KMS-11 (cell line): ENCODE measurements around the gene CRYGB.

Source experiments
- H2AFZ ChIP-seq: fragments of 200-600 bp; sonication (generic); 2 replicates; pipeline ENCODE4 v1.6.1; 2016; ENCODE audit warnings: antibody characterized with exemption, mixed run types, low read depth
- H3K27ac ChIP-seq: fragments of 200-600 bp; sonication (generic); 2 replicates; pipeline ENCODE4 v1.6.1; 2016; ENCODE audit warnings: mild to moderate bottlenecking, mixed run types
- H3K27me3 ChIP-seq: fragments of 200-600 bp; sonication (generic); 2 replicates; pipeline ENCODE4 v1.6.1; 2017; ENCODE audit warnings: mild to moderate bottlenecking, low read depth, mixed run types, moderate library complexity; ENCODE audit not compliant: insufficient read depth
- H3K36me3 ChIP-seq: fragments of 200-600 bp; sonication (generic); 2 replicates; pipeline ENCODE4 v1.6.1; 2017; ENCODE audit warnings: mild to moderate bottlenecking, mixed run types; ENCODE audit not compliant: insufficient read depth
- H3K4me1 ChIP-seq: fragments of 200-600 bp; sonication (generic); 2 replicates; pipeline ENCODE4 v1.6.1; 2016; ENCODE audit warnings: mild to moderate bottlenecking, low read depth, mixed run types; ENCODE audit not compliant: poor library complexity, severe bottlenecking
- H3K4me2 ChIP-seq: fragments of 200-600 bp; sonication (generic); 2 replicates; pipeline ENCODE4 v1.7.0; 2016; ENCODE audit warnings: mild to moderate bottlenecking, mixed run types
- H3K4me3 ChIP-seq: fragments of 200-600 bp; sonication (generic); IDR thresholded peaks from 2 replicates; pipeline ENCODE4 v1.6.1; 2017; ENCODE audit warnings: low read depth, low read length, mixed read lengths; ENCODE audit not compliant: insufficient read depth
- H3K79me2 ChIP-seq: fragments of 200-600 bp; sonication (generic); 2 replicates; pipeline ENCODE4 v1.6.1; 2016; ENCODE audit warnings: low read depth, mixed run types; ENCODE audit not compliant: insufficient read depth
- H3K9ac ChIP-seq: fragments of 200-600 bp; sonication (generic); 2 replicates; pipeline ENCODE4 v1.6.1; 2016; ENCODE audit warnings: mild to moderate bottlenecking, mixed run types
- H4K20me1 ChIP-seq: fragments of 200-600 bp; sonication (generic); 2 replicates; pipeline ENCODE4 v1.6.1; 2016; ENCODE audit warnings: mild to moderate bottlenecking, mixed run types; ENCODE audit not compliant: insufficient read depth
- TF ChIP-seq, protein P1 (sequence below): fragments of 200-600 bp; sonication (generic); conservative IDR thresholded peaks from 2 replicates; pipeline ENCODE4 v1.6.1; 2017; ENCODE audit warnings: low read depth, mild to moderate bottlenecking, antibody characterized with exemption, low read length, moderate library complexity, mixed read lengths

CRYGB gene

DNA sequence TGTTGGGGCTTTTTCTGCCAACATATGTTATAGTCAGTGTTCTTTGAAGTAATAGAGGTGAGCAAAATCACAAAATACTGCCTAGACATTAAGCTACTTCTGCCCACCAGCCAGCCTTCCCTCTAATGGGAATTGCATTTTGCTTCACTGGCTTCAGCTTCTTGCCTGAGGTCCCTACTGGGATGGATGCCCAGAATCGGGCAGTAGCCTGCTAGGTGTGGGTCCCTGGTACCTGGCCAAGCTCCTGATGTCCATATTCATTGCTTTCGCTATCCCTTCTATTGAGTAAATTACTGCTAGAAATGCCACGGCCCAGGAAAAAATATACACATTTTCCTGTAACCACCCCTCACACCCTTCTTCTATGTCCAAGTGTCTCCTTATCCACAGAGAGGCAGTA, 48.6 kb downstream of the CRYGB start:
- no peaks in the 10 kb centered on the region for H3K27me3 ChIP-seq
- no peaks in the 10 kb centered on the region for H3K79me2 ChIP-seq
- no peak overlapping the region for H3K4me2 ChIP-seq
- no peak overlapping the region for H3K27ac ChIP-seq
- no peaks in the 10 kb centered on the region for H3K4me1 ChIP-seq
- H4K20me1 ChIP-seq: no peaks in the 10 kb centered on the region
- no peak overlapping the region for H3K4me3 ChIP-seq
- TF ChIP-seq, protein P1, sequence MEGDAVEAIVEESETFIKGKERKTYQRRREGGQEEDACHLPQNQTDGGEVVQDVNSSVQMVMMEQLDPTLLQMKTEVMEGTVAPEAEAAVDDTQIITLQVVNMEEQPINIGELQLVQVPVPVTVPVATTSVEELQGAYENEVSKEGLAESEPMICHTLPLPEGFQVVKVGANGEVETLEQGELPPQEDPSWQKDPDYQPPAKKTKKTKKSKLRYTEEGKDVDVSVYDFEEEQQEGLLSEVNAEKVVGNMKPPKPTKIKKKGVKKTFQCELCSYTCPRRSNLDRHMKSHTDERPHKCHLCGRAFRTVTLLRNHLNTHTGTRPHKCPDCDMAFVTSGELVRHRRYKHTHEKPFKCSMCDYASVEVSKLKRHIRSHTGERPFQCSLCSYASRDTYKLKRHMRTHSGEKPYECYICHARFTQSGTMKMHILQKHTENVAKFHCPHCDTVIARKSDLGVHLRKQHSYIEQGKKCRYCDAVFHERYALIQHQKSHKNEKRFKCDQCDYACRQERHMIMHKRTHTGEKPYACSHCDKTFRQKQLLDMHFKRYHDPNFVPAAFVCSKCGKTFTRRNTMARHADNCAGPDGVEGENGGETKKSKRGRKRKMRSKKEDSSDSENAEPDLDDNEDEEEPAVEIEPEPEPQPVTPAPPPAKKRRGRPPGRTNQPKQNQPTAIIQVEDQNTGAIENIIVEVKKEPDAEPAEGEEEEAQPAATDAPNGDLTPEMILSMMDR: no peak
- no peaks in the 10 kb centered on the region for H3K36me3 ChIP-seq
- H3K9ac ChIP-seq: no peak overlapping the region
- no peak overlapping the region for H2AFZ ChIP-seq

DNA sequence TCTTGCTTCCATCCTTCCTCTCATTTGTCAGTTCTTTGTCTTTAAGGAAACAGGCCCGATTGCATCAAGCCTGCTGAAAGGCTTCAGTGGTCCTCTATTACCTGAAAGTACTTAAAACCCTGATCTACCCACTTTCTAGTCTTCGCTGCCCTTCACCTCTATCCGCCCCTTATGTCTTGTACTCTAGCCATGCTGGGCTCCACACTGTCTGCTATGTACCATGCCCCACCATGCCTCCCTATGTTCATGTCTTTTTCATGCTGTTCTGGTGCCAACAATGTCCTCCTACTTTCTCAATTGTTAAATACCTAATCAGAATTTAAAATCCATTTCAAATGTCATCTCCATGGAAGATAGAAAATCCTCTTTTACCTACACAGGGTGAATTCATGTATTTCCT, 49.9 kb downstream of the CRYGB start:
- TF ChIP-seq, protein P1: no peak
- no peak overlapping the region for H3K27ac ChIP-seq
- no peak overlapping the region for H2AFZ ChIP-seq
- H3K36me3 ChIP-seq: no peaks in the 10 kb centered on the region
- H3K4me3 ChIP-seq: no peak overlapping the region
- no peak overlapping the region for H3K9ac ChIP-seq
- H3K4me2 ChIP-seq: no peak overlapping the region
- H4K20me1 ChIP-seq: no peaks in the 10 kb centered on the region
- H3K27me3 ChIP-seq: no peaks in the 10 kb centered on the region
- no peaks in the 10 kb centered on the region for H3K4me1 ChIP-seq
- H3K79me2 ChIP-seq: no peaks in the 10 kb centered on the region

DNA sequence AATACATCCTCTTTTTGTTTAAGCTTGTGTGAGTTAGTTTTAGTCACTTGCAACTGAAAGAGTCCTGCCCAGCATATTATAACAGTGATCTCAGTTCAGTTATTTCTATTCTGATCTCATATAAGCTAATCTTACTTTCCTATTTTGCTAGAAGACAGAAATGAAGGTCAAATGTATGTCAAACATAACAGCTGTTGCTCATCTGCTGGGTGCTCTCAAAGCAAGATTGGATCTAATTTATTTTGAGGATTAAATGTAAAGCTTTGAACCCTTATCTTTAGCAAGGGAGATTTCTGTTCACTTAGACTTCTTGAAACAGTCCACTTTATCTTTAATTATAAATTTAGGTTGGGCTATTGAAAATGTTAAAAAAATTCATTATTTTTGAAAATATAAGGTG, 52.8 kb downstream of the CRYGB start:
- Histone ChIP-seq H3K4me2 (no peak overlapping the region), H2AFZ (no peak overlapping the region), H3K79me2 (no peaks in the 10 kb centered on the region), H3K9ac (no peak overlapping the region), H3K4me1 (no peaks in the 10 kb centered on the region), H4K20me1 (no peaks in the 10 kb centered on the region), H3K4me3 (no peak overlapping the region), H3K27me3 (no peaks in the 10 kb centered on the region), H3K36me3 (no peaks in the 10 kb centered on the region), H3K27ac (no peak overlapping the region)
- TF ChIP-seq, protein P1: no peak
